Hematopoietic multipotent progenitor cell (in vitro differentiated cells): ENCODE results near the gene RNF222. TPM values are rescaled to one million over a fixed set of nuclear protein-coding genes. Genes with fewer than 3 reads are reported as not detected.
"Not testable (repeated sequence)": the region's sequence is repeated elsewhere in the genome, so short reads cannot be mapped to it uniquely, and the experiment has no call there.

Experiments used
- DNase-seq, 3 donors: peaks; one replicate each; pipeline ENCODE4 v3.0.0-alpha.2; 2011 to 2015; ENCODE audit warnings: low read depth in 2 of 3, low spot score in 2 of 3
- total RNA-seq: library from RNA; depleted of rRNA; stranded (reverse); fragments of >200 nt; gene quantifications from one replicate; pipeline ENCODE4 v1.2.3, GENCODE V29; 2012

Gene RNF222
- total RNA-seq, 1 donor: 0.27 TPM

GRCh38 chr17:8413328-8413727 lies 15.7 kb upstream of the RNF222 start:
- peak in 2 of 3 donors; percentile 39 to 65 for DNase-seq

DNA sequence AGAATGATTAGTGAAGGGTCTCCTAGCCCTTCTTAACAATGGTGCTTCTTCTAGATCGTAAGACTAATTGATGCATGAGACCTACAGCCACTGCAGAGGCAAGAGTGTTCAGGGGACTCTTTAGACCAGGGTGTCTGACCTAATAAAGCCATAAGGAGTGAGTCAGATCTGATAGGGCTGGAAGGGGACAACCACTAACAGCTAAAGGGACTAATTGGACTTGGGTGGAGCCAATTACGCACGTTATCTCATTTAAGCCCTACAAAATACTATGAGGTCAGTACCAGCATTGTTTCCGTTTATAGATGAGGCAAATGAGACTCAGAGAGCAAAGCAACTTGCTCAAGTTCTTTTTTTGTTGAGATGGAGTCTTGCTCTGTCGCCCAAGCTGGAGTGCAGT lies 14.5 kb upstream of the RNF222 start:
- peak in 1 of 3 donors; percentile 21 for DNase-seq

DNA sequence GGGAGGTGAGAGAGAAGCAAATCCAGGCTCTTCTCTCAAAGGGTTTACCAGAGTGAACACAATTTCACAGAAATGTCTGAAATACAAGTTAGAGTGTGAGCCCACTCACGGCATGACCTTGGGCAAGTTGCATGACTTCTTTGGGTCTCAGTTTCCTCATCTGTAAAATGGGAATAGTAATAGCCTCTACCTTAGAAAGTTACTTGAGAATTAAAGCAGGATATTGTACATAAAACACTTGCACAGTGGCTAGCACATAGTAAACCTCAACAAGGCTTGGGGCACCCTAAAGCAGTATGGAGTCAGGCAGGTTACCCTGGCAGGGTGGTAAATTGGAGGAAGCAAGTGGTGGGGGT lies 13.2 kb upstream of the RNF222 start:
- DNase-seq: no peak

DNA sequence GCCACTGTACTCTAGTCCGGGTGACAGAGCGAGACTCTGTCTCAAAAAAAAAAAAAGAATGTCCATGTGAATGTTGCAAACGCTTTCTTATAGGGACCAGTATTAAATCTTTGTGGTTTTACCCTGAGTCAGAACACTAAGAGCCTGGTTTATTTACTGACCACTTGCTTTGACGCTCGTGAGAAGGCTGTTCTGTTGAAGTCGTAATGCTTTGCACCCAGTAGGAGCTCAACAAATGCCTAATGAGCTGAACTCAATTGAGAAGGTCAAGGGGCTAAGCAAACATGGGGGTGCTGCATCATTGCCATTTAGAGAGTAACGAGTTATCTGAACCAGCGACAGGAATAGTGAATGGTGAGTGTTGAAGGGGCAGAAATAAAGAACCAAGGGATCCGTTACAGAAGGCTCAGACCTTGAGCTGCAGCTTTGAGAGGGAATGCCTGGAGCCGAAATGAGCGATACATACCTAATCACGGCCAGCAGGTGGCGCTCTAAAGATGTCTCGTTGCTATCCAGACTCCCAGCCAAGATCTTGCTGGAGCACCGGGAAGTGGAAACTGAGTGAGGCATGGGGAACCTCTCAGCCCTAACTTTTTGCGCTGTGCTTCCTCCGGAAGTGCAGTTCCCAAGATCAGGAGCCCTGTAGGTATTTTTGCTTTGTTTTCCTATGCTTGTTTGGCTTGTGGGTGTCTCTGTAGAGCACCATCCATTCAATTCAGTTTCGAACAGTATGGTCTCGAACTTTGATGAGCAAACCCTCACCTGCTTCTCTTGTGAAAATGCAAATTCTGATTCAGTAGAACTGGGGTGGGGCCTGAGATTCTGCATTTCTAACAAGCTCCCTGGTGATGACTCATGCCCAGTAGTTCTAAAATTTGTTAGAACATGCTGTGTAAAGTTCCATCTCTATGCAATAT lies 12.6 kb upstream of the RNF222 start:
- peak; percentile 76 to 81 (median 77) for DNase-seq

GRCh38 chr17:8408371-8408770 lies 10.7 kb upstream of the RNF222 start:
- no peak for DNase-seq

DNA sequence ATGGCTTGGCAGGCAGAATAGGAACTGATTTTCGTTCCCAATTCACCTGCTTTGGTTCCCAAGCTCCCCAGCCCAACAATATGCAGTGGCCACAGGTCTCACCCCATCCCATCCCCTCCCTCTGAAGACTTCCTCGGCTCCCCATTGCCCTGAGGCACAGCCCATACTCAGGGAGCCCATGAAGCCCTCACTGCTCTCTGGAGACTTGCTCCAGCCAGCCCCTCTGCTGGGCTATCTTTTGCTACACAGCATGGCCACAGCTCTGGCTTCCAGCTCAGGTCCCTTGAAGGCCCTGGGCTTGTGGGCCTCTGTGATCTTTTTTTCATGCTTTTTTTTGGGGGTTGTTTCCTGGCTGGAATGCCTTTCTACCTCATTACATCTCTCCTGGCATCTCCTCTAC lies 8.5 kb upstream of the RNF222 start:
- DNase-seq: no peak

- no peak for DNase-seq
These were observed 7.9 kb upstream of the RNF222 start for GRCh38 chr17:8405499-8406016.

DNA sequence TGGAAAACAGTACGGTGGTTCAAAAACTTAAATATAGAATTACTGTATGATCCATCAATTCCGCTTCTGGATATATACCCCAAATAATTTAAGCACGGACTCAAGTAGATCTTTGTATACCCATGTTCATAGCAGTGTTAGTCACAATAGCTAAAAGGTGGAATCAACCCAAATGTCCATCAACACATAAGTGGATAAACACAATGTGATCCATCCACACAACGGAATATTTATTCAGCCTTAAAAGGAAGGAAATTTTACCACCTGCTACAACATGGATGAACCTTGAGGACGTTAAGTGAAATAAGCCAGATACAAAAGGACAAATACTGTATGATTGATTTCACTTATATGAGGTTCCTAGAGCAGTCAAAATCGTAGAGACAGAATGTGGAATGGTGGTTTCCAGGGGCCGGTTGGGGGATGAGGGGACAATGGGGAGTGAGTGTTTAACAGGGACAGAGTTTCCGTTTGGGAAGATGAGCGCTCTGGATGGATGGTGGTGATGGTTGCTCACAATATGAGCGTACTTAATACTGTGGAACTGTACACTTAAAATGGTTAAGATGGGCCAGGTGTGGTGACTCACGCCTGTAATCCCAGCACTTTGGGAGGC lies 5.4 kb upstream of the RNF222 start:
- no peak for DNase-seq

DNA sequence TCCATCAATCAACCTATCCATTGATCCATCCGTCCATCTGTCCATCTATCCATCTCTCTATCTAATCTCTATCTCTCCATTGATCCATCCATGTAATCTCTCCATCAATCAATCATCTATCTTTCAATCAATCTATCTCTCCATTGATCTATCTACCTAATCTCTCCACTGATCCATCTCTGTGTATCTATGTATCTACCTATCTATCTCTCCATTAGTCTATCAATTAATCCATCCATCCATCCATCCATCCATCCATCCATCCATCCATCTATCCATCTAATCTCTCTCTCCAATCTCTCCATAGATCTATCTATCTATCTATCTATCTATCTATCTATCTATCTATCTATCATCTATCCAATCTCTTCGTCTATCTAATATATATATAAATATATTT lies 3.5 kb upstream of the RNF222 start:
- no peak for DNase-seq

DNA sequence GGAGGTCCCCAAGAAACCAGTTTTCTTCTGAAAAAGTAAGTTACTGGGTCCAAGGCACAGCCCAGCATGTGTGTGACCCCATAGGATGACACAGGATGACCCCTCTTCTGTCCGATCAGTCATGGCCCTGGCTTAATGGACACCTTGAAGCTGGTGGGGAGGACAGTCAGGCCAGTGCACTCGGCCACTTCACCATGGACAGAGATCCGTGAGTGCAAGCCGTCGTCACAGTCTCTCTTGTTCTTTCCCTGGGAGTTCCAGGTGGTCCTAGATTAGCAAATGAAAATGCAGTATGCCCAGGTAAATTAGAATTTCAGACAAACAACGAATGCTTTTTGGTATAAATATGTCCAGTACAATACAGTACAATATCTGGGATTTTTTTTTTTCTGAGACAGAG lies 1.4 kb upstream of the RNF222 start:
- DNase-seq: no peak

- DNase-seq: not testable (repeated sequence)
These were observed 3.1 kb downstream of the RNF222 start for GRCh38 chr17:8394497-8394896.

- DNase-seq: peak in 2 of 3 donors; percentile 52 to 63
These were observed 4.0 kb downstream of the RNF222 start for GRCh38 chr17:8393470-8394231.

GRCh38 chr17:8392674-8393469 lies 4.8 kb downstream of the RNF222 start:
- peak in 1 of 3 donors; percentile 16 for DNase-seq

GRCh38 chr17:8392274-8392673 lies 5.4 kb downstream of the RNF222 start:
- DNase-seq: no peak

- DNase-seq: no peak
These were observed 5.9 kb downstream of the RNF222 start for GRCh38 chr17:8391711-8392110.

DNA sequence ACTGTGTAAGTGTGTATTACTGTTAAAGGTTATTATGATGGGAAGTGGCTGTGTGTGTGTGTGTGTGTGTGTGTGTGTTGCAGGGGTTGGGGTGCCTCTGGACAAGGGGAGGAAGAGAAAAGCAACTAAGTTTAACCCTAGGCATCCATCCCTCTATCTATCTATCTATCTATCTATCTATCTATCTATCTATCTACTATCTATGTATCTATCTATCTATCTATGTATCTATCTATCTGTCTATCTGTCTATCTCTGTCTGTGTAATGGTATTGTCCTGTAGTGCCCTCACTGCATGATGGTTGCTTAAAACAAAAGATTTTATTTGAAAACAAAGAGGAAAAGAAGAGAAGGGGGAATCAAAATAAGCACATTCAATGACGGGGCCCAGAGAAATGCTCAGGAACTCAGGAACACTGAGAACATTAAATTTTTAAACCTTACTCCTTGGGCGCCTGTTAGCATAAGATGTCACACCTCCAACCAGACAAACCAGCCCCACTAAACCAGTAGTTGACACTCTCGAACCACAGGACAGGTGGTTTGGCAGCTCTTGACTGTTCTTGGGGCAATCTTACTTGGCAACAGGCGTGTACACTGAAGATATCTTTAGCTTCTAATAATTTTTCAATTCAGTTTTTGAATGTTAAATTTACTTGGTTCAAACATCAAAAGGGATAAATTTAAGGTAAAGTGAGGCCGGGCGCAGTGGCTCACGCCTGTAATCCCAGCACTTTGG lies 9.5 kb downstream of the RNF222 start:
- no peak for DNase-seq

GRCh38 chr17:8386841-8387240 lies 10.8 kb downstream of the RNF222 start:
- no peak for DNase-seq

- DNase-seq: no peak
These were observed 12.7 kb downstream of the RNF222 start for GRCh38 chr17:8384801-8385378.

- peak; percentile 92 to 100 (median 95) for DNase-seq
These were observed 14.3 kb downstream of the RNF222 start, which contains the start of gene RPL26 for GRCh38 chr17:8383143-8383822. Gene RPL26 (minus strand): TSS chr17:8383193. CDS start chr17:8382310, 883 bp downstream.
